ENCODE results near the gene CUEDC1. TPM values are rescaled to one million over a fixed set of nuclear protein-coding genes. Genes with fewer than 3 reads are reported as not detected.

Gene CUEDC1
- total RNA-seq, 2 donors from 2014 or later, result 33.0 to 44.9 TPM

DNA sequence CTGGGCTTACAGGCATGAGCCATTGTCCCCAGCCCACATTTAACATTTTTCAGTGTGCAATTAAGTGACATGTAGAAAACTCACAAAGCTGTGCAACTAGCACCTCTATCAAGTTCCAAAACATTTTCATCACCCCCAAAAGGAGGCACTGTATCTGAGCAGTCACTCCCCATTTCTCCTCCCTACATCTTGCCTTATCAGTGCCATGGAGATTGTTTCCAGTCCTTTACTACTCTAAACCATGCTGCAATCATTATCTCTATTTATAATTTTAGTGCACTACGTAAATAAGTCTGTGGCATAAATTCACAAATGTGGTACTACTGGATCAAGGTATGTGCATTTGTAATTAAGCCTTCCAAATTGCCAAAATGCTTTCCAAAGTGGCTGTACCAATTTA, 112.9 kb downstream of the CUEDC1 start:
- Histone ChIP-seq H3K4me3 (no peak overlapping the region), H3K9me3 (no peaks in the 10 kb centered on the region), H3K27me3 (replicated peaks; ENCODE audit: insufficient read depth) (no peaks in the 10 kb centered on the region), H3K27ac (peak overlapping the region in 1 of 2 donors; percentile 84), H3K4me1 (replicated peaks) (peaks cover 2% of the 10 kb centered on the region), H3K36me3 (no peaks in the 10 kb centered on the region)
- intact Hi-C loops (cut with DNase I), result no loop called here
- TF ChIP-seq POLR2A (IDR thresholded peaks at IDR 0.05) (no peak), POLR2AphosphoS5 (IDR thresholded peaks at IDR 0.05) (no peak)
- TF ChIP-seq, protein P1, sequence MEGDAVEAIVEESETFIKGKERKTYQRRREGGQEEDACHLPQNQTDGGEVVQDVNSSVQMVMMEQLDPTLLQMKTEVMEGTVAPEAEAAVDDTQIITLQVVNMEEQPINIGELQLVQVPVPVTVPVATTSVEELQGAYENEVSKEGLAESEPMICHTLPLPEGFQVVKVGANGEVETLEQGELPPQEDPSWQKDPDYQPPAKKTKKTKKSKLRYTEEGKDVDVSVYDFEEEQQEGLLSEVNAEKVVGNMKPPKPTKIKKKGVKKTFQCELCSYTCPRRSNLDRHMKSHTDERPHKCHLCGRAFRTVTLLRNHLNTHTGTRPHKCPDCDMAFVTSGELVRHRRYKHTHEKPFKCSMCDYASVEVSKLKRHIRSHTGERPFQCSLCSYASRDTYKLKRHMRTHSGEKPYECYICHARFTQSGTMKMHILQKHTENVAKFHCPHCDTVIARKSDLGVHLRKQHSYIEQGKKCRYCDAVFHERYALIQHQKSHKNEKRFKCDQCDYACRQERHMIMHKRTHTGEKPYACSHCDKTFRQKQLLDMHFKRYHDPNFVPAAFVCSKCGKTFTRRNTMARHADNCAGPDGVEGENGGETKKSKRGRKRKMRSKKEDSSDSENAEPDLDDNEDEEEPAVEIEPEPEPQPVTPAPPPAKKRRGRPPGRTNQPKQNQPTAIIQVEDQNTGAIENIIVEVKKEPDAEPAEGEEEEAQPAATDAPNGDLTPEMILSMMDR (IDR thresholded peaks at IDR 0.05), result no peak
- no peak for DNase-seq (ENCODE audit: low spot score)
- 83% methylated on average over 1 of the region's 1 CpG for WGBS

DNA sequence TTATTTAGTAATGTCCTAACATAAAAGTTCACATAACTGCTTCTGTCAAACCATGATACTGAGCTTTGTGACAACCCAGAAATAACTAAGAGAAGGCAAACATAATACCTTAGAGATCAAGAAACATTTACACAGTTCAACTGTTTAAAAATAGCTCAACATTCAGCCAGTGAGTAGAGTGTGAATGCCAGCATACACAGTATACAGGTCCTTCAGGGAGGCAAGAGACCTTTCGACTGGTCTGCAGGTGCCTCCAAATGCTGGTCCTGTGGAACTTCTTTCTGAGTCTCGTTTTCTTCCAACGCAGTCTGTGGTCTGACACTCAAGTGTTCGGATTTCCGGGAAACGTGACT, 115.7 kb downstream of the CUEDC1 start:
- 69% methylated on average over 6 of the region's 6 CpGs for WGBS
- Histone ChIP-seq H3K9me3 (no peaks in the 10 kb centered on the region), H3K4me3 (no peak overlapping the region), H3K27me3 (replicated peaks; ENCODE audit: insufficient read depth) (no peaks in the 10 kb centered on the region), H3K36me3 (no peaks in the 10 kb centered on the region), H3K27ac (peak overlapping the region; percentile 51 to 84), H3K4me1 (replicated peaks) (peaks cover 2% of the 10 kb centered on the region)
- intact Hi-C loops (cut with DNase I), result loop anchor here (10.0 kb wide), 3 partner anchors 165 to 715 kb away; no protein-coding TSS in a partner anchor
- peak; percentile 24 for DNase-seq (ENCODE audit: low spot score)
- TF ChIP-seq POLR2A (IDR thresholded peaks at IDR 0.05) (no peak), POLR2AphosphoS5 (IDR thresholded peaks at IDR 0.05) (peak; percentile 67)

DNA sequence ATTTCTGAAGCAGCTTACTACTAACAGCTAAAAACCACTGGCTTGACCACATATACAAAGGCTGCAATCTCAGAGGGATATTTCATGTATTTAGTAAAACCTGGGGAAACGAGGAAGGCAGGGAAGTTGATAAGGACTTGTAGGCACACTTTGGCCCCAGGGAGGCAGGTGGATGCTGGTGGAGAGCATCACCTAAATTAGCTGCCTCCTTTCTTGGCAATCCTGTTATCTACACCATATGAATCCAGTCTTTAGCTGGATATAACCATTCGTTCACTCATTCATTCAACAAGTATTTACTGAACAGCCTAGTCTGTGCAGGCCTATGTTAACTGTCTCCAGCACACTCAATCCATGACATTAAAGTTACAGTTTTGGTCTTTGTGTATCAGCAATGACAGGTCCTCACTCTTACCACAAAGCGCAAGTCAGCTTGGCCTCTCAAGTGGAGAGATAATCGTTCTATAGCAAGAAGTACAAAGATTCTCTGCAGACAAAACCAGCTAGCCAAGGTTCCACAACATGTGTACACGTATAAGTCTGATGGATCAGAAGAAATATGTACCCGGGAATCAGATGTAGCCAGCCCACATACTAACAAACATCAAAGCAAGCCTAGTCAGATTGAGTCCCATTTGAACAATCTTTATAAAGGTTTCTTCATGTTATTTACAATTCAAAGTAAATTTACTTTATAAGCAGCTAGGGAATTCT, 116.2 kb downstream of the CUEDC1 start:
- TF ChIP-seq POLR2A (IDR thresholded peaks at IDR 0.05) (no peak), POLR2AphosphoS5 (IDR thresholded peaks at IDR 0.05) (peak; percentile 76)
- TF ChIP-seq, protein P1 (IDR thresholded peaks at IDR 0.05), result no peak
- Histone ChIP-seq H3K9me3 (no peaks in the 10 kb centered on the region), H3K36me3 (no peaks in the 10 kb centered on the region), H3K4me1 (replicated peaks) (peaks cover 2% of the 10 kb centered on the region), H3K27ac (peak overlapping the region; percentile 51 to 84), H3K4me3 (no peak overlapping the region), H3K27me3 (replicated peaks; ENCODE audit: insufficient read depth) (no peaks in the 10 kb centered on the region)
- DNase-seq (ENCODE audit: low spot score), result peak; percentile 52
- WGBS, result 58% methylated on average over 6 of the region's 6 CpGs
- intact Hi-C loops (cut with DNase I), result loop anchor here (10.0 kb wide), 3 partner anchors 164 to 714 kb away; no protein-coding TSS in a partner anchor

DNA sequence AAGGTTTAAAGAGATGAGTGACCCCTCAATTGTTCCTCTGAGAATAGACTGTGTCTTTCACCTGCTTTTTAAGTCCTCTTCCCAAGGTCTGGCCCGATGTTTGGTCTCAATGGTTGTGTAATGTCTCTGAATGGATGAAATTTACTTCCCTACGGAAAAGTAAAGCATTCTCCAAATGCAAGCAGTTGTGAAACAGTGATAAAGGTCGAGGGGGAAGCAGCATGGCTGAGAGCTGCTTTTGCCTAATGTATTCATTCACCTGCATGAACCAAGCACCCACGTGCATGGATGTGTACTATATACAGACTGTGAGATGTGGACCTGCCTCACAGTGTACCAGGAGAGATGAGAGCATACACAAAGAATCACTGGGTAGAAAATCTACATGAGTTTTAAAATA, 116.8 kb downstream of the CUEDC1 start:
- Histone ChIP-seq H3K27ac (peak overlapping the region; percentile 51 to 84), H3K36me3 (no peaks in the 10 kb centered on the region), H3K9me3 (no peaks in the 10 kb centered on the region), H3K4me3 (no peak overlapping the region), H3K4me1 (replicated peaks) (peaks cover 2% of the 10 kb centered on the region), H3K27me3 (replicated peaks; ENCODE audit: insufficient read depth) (no peaks in the 10 kb centered on the region)
- DNase-seq (ENCODE audit: low spot score), result no peak
- 72% methylated on average over 4 of the region's 4 CpGs for WGBS
- intact Hi-C loops (cut with DNase I), result loop anchor here (10.0 kb wide), 3 partner anchors 164 to 714 kb away; no protein-coding TSS in a partner anchor
- TF ChIP-seq, protein P1 (IDR thresholded peaks at IDR 0.05), result no peak
- TF ChIP-seq POLR2A (IDR thresholded peaks at IDR 0.05), result no peak

DNA sequence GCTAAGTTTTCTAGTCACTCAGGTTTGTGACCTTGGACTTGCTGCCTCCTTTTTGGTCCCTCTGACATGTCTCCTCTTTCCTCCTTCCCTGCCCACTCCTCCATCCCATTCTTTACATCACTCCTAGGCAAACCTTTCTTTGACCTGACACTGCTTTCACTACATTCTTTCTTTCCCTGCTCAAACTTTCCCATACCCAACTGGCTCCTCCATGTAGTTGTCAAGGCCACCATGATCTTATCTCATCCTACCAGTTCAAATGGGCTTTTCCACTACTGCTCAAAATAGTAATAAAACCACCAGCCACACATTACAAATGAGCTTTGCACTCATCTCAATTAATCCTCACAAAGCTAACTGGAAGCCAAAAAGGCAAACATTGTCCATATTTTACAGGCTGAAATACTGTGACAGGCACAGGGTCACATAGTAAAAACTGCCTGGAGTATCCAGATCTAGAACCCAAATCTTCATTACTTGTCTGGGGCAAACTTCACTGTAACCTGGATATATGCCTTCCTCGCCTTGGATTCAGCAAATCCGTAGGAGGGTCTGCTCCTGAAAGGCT, 119.8 kb downstream of the CUEDC1 start:
- DNase-seq (ENCODE audit: low spot score), result no peak
- no peak for TF ChIP-seq POLR2A (IDR thresholded peaks at IDR 0.05)
- no peak for TF ChIP-seq POLR2AphosphoS5 (IDR thresholded peaks at IDR 0.05)
- TF ChIP-seq, protein P1 (IDR thresholded peaks at IDR 0.05), result no peak
- no peaks in the 10 kb centered on the region for H3K27me3 ChIP-seq (replicated peaks; ENCODE audit: insufficient read depth)
- intact Hi-C loops (cut with DNase I), result loop anchor here (10.0 kb wide), 3 partner anchors 161 to 711 kb away; no protein-coding TSS in a partner anchor
- H3K27ac ChIP-seq, result peak overlapping the region; percentile 74 to 84
- H3K4me1 ChIP-seq (replicated peaks), result peaks cover 8% of the 10 kb centered on the region
- no peak overlapping the region for H3K4me3 ChIP-seq
- no peaks in the 10 kb centered on the region for H3K36me3 ChIP-seq
- WGBS, result 92% methylated on average over 2 of the region's 2 CpGs
- no peaks in the 10 kb centered on the region for H3K9me3 ChIP-seq

Data from prostate gland (tissue), 2 donors.